Smooth muscle cell of trachea (primary cell): ENCODE measurements around the gene ARPC1B. TPM values are rescaled to one million over a fixed set of nuclear protein-coding genes. Genes with fewer than 3 reads are reported as not detected.

Experiments
- total RNA-seq: library from RNA; depleted of rRNA; stranded (reverse); fragments of >200 nt; gene quantifications from 2 replicates; pipeline ENCODE4 v1.2.1, GENCODE V29; 2014

ARPC1B gene
- 567 and 592 TPM in 2 replicates for total RNA-seq

GRCh38 chr7:99374111-99375064, at the start of gene ARPC1B:
TSS of gene ARPC1B (plus strand) at chr7:99374730. CDS start at chr7:99385715, 10,985 bp downstream.

GRCh38 chr7:99325592-99326407, 48.7 kb upstream of the ARPC1B start, which contains the start of gene ARPC1A:
TSS of gene ARPC1A (plus strand) at chr7:99325898. CDS start at chr7:99333354, 7,456 bp downstream.

DNA sequence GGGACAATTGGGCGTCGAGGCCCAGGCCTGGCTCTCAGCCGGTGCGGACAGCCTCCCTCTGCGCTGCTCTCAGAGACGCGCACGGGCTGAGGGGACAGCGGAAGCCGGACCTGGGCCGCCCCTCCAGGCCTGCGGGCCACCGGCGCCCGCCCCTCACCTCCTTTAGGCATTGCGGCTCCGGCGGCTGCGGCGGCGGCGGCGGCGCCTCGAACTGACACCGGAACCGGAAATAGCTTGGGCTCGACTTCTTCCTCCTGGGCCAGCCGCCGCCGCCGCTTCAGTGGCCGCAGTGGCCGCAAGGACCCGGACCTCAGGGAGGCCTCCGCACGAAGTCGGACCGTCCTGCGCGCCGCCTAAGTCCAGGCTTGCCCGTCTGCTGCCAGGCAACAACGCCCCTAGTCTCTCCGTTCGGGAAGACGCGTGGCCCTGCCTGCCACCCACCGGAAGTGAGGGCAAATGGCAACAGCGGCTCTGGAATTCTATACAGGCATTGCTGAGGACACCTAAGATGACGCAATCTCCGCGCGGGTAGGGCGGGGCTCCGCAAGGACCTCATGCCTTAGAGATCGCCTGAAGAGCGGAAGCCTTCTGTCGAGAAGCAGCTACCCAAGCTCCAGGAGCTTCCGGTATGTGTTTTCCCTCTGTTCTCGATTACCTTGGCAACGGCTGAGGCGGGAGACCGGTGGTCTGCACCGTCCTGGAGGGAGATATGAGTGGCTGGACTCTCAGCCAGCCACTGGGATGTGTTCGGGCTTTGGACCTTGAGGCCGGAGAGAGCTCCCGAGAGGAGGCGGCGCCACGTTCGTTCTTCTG, 34.1 kb downstream of the ARPC1B start, which contains the start of the genes BUD31 and PDAP1:
BUD31 (plus strand) TSS at position 591 of the 813 bp plus-strand sequence. CDS start 2,124 bp downstream, outside the sequence.
PDAP1 (minus strand) TSS at position 219 of the 813 bp plus-strand sequence; CDS start at position 170, 49 bp downstream.

GRCh38 chr7:99438573-99439480, 64.3 kb downstream of the ARPC1B start, which contains the start of the genes CPSF4 and PTCD1:
TSS of gene CPSF4 (plus strand) at chr7:99438943. CDS start at chr7:99439083, 140 bp downstream.
TSS of gene PTCD1 (minus strand) at chr7:99438798. CDS start at chr7:99435242, 3,556 bp downstream.

Other genes with a start within 250 kb of the ARPC1B start
- 24.1 and 25.0 TPM in 2 replicates for gene SMURF1, start 230.6 kb upstream of the ARPC1B start, total RNA-seq
- gene KPNA7, start 166.6 kb upstream of the ARPC1B start, total RNA-seq, result not detected in 2 replicates
- not detected in 2 replicates for gene MYH16, start 101.9 kb upstream of the ARPC1B start, total RNA-seq
- 298 and 410 TPM in 2 replicates for gene ARPC1A, start 48.8 kb upstream of the ARPC1B start, total RNA-seq
- 46.3 and 119 TPM in 2 replicates for gene PDAP1, start 33.9 kb downstream of the ARPC1B start, total RNA-seq
- 79.9 and 101 TPM in 2 replicates for gene BUD31, start 34.2 kb downstream of the ARPC1B start, total RNA-seq
- 6.8 and 12.2 TPM in 2 replicates for gene PTCD1, start 64.1 kb downstream of the ARPC1B start, total RNA-seq
- 27.9 and 49.3 TPM in 2 replicates for gene CPSF4, start 64.2 kb downstream of the ARPC1B start, total RNA-seq
- 320 and 523 TPM in 2 replicates for gene ATP5MF, start 91.4 kb downstream of the ARPC1B start, total RNA-seq
- gene ZNF789, start 98.2 kb downstream of the ARPC1B start, total RNA-seq, result 4.6 and 9.0 TPM in 2 replicates
- gene ZNF394, start 125.6 kb downstream of the ARPC1B start, total RNA-seq, result 25.8 and 30.0 TPM in 2 replicates
- 12.2 and 12.4 TPM in 2 replicates for gene ZKSCAN5, start 129.9 kb downstream of the ARPC1B start, total RNA-seq
- 10.8 and 11.3 TPM in 2 replicates for gene FAM200A, start 177.4 kb downstream of the ARPC1B start, total RNA-seq
- 69.0 and 79.3 TPM in 2 replicates for gene ZNF655, start 183.9 kb downstream of the ARPC1B start, total RNA-seq
- gene TMEM225B, start 223.5 kb downstream of the ARPC1B start, total RNA-seq, result 0.29 and 0.50 TPM in 2 replicates
- gene ZSCAN25, start 242.2 kb downstream of the ARPC1B start, total RNA-seq, result 10.3 and 10.8 TPM in 2 replicates